ENCODE measurements around the gene RASGRP2. TPM values are rescaled to one million over a fixed set of nuclear protein-coding genes. Genes with fewer than 3 reads are reported as not detected.
A peak's percentile ranks its signal among the peaks of the same experiment; 100 is the strongest.

RASGRP2 gene
- total RNA-seq, 2 experiments from 2014 or later = 668 to 672 TPM

DNA sequence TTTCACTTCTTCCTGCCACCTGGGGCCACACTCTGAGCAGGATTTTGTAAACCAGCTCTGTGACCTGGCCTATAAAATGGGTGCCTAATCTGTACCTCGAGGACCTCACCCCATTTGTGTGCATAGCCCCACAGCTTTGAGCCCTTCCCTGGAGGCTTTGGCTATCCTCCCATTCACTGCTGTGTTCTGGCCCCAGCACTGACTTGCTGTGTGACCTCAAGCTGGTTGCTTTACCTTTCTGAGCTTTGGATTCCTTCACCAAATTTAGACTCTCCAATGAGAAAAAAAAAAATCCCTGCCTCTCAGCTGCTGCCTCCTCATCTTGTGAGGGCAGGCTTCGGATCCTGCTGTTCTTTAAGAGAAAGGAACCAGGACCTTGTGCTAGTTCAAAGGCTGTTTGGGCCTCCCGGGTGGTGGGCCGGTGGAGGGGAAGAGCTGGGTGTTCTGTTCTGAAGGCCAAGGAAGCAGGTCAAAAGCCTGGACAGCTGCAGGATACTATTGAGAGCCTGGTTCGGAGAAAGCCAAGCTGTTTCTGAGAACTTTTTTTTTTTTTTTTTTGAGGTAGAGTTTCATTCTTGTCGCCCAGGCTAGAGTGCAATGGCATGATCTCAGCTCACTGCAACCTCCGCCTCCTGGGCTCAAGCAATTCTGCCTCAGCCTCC is 16.9 kb upstream of the RASGRP2 start:
- ATAC-seq (ENCODE audit: poor library complexity) (no peak), DNase-seq (peak in 1 of 14 experiments; percentile 31)
- CTCF ChIA-PET = interaction anchor here (0.6 to 5.9 kb wide), 6 partner anchors 11 to 114 kb away, joined by 3 to 45 read pairs (median 4); partner anchors contain the start of gene RASGRP2
- TF ChIP-seq, protein P1, sequence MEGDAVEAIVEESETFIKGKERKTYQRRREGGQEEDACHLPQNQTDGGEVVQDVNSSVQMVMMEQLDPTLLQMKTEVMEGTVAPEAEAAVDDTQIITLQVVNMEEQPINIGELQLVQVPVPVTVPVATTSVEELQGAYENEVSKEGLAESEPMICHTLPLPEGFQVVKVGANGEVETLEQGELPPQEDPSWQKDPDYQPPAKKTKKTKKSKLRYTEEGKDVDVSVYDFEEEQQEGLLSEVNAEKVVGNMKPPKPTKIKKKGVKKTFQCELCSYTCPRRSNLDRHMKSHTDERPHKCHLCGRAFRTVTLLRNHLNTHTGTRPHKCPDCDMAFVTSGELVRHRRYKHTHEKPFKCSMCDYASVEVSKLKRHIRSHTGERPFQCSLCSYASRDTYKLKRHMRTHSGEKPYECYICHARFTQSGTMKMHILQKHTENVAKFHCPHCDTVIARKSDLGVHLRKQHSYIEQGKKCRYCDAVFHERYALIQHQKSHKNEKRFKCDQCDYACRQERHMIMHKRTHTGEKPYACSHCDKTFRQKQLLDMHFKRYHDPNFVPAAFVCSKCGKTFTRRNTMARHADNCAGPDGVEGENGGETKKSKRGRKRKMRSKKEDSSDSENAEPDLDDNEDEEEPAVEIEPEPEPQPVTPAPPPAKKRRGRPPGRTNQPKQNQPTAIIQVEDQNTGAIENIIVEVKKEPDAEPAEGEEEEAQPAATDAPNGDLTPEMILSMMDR (IDR thresholded peaks at IDR 0.05) = no peak
- peak overlapping the region; percentile 8 to 34 for H3K27ac ChIP-seq (ENCODE audit: low read depth in 1 of 2, low read length in 2 of 2)
- no peak overlapping the region for H3K4me3 ChIP-seq (ENCODE audit: low read length)
- H3K9me3 ChIP-seq (ENCODE audit: control insufficient read depth in 1 of 2, insufficient read depth in 1 of 2, low read length in 2 of 2) = no peaks in the 10 kb centered on the region
- peaks cover 50% of the 10 kb centered on the region for H3K36me3 Mint-ChIP-seq (ENCODE audit: low read depth)
- POLR2A ChIA-PET = interaction anchor here (0.6 to 15.0 kb wide), 10 partner anchors 14 to 87 kb away, joined by 3 to 634 read pairs (median 3); partner anchors contain the start of genes MAP4K2, MEN1, RASGRP2 and SF1
- no peaks in the 10 kb centered on the region for H3K27me3 Mint-ChIP-seq
- H3K27me3 ChIP-seq (ENCODE audit: control insufficient read depth in 1 of 2, insufficient read depth in 2 of 2, low read length in 2 of 2) = no peaks in the 10 kb centered on the region
- peak overlapping the region; percentile 72 for H3K4me3 Mint-ChIP-seq
- intact Hi-C loops (cut with DNase I, micrococcal nuclease) = no loop called here
- H3K4me1 ChIP-seq (ENCODE audit: insufficient read depth, low read length) = peaks cover 89% of the 10 kb centered on the region
- peaks cover 68% of the 10 kb centered on the region for H3K4me1 Mint-ChIP-seq (ENCODE audit: low read depth)
- peaks cover 53% of the 10 kb centered on the region for H3K36me3 ChIP-seq (ENCODE audit: insufficient read depth, low read length)
- no peaks in the 10 kb centered on the region for H3K9me3 Mint-ChIP-seq
- peak overlapping the region; percentile 85 for H3K27ac Mint-ChIP-seq

DNA sequence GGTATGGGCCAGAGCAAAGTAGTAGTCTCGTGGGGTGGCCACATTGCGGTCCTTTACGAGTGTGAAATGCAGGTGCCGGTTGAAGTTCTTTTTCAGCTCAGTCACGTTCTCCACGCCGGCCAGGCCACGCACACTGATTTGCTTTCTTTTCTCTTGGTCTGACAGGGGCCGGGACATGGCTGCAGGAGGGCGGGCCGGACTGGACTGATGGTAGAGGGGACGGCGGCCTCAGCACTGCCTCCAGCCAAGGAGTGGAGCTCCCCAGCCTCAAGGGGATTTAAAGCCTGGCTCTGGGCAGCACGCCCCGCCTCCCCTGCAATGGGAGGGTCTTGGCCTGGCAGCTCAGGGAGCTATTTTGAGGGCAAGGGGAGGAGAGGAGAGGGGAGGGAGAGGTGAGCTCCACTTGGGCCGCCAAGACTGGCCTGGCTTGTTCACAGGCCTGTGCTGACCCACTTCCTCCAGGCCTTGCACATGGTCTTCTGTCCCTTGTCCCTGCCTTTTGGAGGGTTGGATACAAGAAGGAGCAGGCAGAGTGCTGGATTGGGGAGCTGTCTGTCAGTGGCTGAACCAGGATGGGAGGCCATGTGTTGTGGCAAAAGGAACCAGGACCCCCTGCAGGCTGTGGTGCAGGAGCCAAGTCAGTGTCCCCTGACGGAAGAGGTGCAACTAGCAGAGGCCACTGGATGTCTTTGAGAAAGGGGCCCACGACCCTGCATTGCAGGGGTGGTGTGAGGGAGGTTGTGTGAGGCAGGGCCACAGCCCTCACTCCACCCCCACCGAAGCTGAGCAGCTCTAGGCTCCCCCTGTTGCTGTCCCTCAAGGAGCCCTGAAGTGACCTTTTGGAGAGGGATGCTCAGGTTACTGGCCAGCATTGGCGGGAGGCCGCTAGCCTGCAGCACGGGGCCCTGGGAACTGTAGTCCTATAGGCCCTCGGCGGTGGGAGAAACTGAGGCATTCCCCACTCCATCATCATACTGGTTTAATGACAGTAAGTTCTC is 16.1 kb upstream of the RASGRP2 start, which contains the start of gene PYGM:
Gene PYGM, minus strand, starts transcription at position 253 of the 998 bp plus-strand sequence. Its CDS starts 76 bp downstream, at position 177.
- Histone ChIP-seq H3K27me3 (ENCODE audit: control insufficient read depth in 1 of 2, insufficient read depth in 2 of 2, low read length in 2 of 2) (no peaks in the 10 kb centered on the region), H3K9me3 (ENCODE audit: control insufficient read depth in 1 of 2, insufficient read depth in 1 of 2, low read length in 2 of 2) (no peaks in the 10 kb centered on the region), H3K4me3 (ENCODE audit: low read length) (no peak within 1 kb of the TSS), H3K36me3 (ENCODE audit: insufficient read depth, low read length) (peaks cover 46% of the 10 kb centered on the region), H3K27ac (ENCODE audit: low read depth in 1 of 2, low read length in 2 of 2) (peak within 1 kb of the TSS in 1 of 2 donors; percentile 34), H3K4me1 (ENCODE audit: insufficient read depth, low read length) (peaks cover 85% of the 10 kb centered on the region)
- DNase-seq (peak in 2 of 14 experiments; percentile 34 to 44), ATAC-seq (ENCODE audit: poor library complexity) (no peak)
- CTCF ChIA-PET = interaction anchor here (1.0 to 5.9 kb wide), 4 partner anchors 10 to 72 kb away, joined by 3 to 45 read pairs (median 4); partner anchors contain the start of gene RASGRP2
- Mint-ChIP-seq H3K4me3 (peak within 1 kb of the TSS; percentile 72), H3K27ac (peak within 1 kb of the TSS; percentile 85), H3K36me3 (ENCODE audit: low read depth) (peaks cover 42% of the 10 kb centered on the region), H3K9me3 (no peaks in the 10 kb centered on the region), H3K4me1 (ENCODE audit: low read depth) (peaks cover 59% of the 10 kb centered on the region), H3K27me3 (no peaks in the 10 kb centered on the region)
- intact Hi-C loops (cut with DNase I, micrococcal nuclease) = no loop called here
- POLR2A ChIA-PET = interaction anchor here (1.0 to 15.0 kb wide), 8 partner anchors 13 to 84 kb away, joined by 3 to 634 read pairs (median 4); partner anchors contain the start of genes RASGRP2 and SF1
- TF ChIP-seq, protein P1 (IDR thresholded peaks at IDR 0.05) = no peak

DNA sequence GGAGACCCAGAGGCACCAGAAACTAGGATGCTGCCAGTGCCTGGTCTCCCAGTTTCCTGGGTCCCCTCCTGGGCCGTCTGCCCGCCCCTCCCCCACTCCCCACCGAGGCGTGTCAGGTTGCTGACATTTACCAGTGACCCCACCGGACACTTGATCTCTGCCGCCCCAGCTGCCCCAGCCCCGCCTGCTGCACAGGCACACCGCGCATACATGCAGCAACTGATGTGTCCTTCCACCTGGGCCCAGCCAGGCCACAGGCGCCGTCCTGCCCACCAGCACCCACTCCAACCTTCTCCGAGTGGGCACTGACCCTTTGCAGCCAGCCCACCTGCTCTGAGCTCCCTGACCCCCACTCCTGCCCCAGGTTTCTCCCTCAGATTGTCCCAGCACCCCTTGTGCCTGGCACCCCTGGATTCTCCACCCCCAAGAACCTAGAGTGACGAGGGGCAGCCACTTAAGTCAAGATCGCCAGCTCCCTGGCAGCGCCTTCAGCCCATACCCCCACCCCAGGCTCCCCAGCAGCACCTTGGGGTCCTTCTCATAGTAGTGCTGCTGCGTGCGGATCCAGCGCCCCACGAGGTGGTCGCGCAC is 15.3 kb upstream of the RASGRP2 start:
- POLR2A ChIA-PET = interaction anchor here (1.0 to 15.0 kb wide), 4 partner anchors 13 to 25 kb away, joined by 3 to 634 read pairs (median 184); partner anchors contain the start of genes RASGRP2 and SF1
- DNase-seq = peak in 1 of 14 experiments; percentile 39
- H3K27ac ChIP-seq (ENCODE audit: low read depth in 1 of 2, low read length in 2 of 2) = no peak overlapping the region

More for the DNA sequence above, 15.3 kb upstream of the RASGRP2 start:
- TF ChIP-seq, protein P1 (IDR thresholded peaks at IDR 0.05) = no peak
- CTCF ChIA-PET = interaction anchor here (5.9 kb wide), 1 partner anchor 15 kb away, joined by 45 read pairs; the partner anchor contains the start of gene RASGRP2
- Mint-ChIP-seq H3K4me3 (peak overlapping the region; percentile 15), H3K27ac (peak overlapping the region; percentile 85), H3K4me1 (ENCODE audit: low read depth) (peaks cover 51% of the 10 kb centered on the region), H3K27me3 (no peaks in the 10 kb centered on the region), H3K36me3 (ENCODE audit: low read depth) (peaks cover 34% of the 10 kb centered on the region), H3K9me3 (no peaks in the 10 kb centered on the region)
- ATAC-seq (ENCODE audit: poor library complexity) = no peak
- no peaks in the 10 kb centered on the region for H3K27me3 ChIP-seq (ENCODE audit: control insufficient read depth in 1 of 2, insufficient read depth in 2 of 2, low read length in 2 of 2)
- peaks cover 79% of the 10 kb centered on the region for H3K4me1 ChIP-seq (ENCODE audit: insufficient read depth, low read length)
- no peaks in the 10 kb centered on the region for H3K9me3 ChIP-seq (ENCODE audit: control insufficient read depth in 1 of 2, insufficient read depth in 1 of 2, low read length in 2 of 2)
- H3K4me3 ChIP-seq (ENCODE audit: low read length) = no peak overlapping the region
- peaks cover 40% of the 10 kb centered on the region for H3K36me3 ChIP-seq (ENCODE audit: insufficient read depth, low read length)
- intact Hi-C loops (cut with DNase I, micrococcal nuclease) = no loop called here

All from CD4-positive, alpha-beta T cell (primary cell).